ENCODE data around the gene NME5. TPM values are rescaled to one million over a fixed set of nuclear protein-coding genes. Genes with fewer than 3 reads are reported as not detected.

Gene NME5
- total and polyA plus RNA-seq, 9 of the 15 experiments (the other 6 are each of a cell fraction or from before 2014, with no cell fraction given): not detected

DNA sequence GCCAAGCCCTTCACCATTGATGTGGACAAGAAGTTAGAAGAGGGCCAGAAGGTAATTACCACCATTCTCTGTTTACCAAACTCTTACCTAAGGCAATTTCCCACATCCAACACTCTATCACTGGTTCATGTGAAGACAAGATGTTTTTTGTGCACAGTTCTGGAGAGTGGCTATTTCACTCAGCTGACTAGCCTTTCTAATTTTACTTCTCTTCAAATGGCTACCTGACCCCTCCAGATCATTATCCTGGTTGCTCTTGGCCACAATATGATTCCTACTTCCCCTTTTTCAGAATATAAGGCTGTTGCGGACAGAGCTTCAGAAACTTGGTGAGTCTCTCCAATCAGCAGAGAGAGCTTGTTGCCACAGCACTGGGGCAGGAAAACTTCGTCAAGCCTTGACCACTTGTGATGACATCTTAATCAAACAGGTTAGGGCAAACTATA, 46.8 kb upstream of the NME5 start (continued):
- TF ChIP-seq, protein P1, sequence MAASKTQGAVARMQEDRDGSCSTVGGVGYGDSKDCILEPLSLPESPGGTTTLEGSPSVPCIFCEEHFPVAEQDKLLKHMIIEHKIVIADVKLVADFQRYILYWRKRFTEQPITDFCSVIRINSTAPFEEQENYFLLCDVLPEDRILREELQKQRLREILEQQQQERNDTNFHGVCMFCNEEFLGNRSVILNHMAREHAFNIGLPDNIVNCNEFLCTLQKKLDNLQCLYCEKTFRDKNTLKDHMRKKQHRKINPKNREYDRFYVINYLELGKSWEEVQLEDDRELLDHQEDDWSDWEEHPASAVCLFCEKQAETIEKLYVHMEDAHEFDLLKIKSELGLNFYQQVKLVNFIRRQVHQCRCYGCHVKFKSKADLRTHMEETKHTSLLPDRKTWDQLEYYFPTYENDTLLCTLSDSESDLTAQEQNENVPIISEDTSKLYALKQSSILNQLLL (CRISPR knock-in tag; IDR thresholded peaks at IDR 0.05; ENCODE audit: borderline replicate concordance): no peak
- TF ChIP-seq ZNF766 (CRISPR knock-in tag; conservative IDR thresholded peaks at IDR 0.05) (peak; percentile 74), BCL6 (CRISPR knock-in tag; IDR thresholded peaks at IDR 0.05) (no peak), MEF2D (tag; conservative IDR thresholded peaks at IDR 0.05; ENCODE audit: low read depth) (no peak; the same call in 1 of the 2 replicates), MAFK (IDR thresholded peaks at IDR 0.05; ENCODE audit: low read length) (peak; percentile 14; the same call in 1 of the 2 replicates), OTX1 (CRISPR knock-in tag; IDR thresholded peaks at IDR 0.05) (0 out of 2 replicates have a peak, but pooled peaks have one; percentile 12), FOSL1 (tag; conservative IDR thresholded peaks at IDR 0.05) (0 out of 2 replicates have a peak, but pooled peaks have one; percentile 19), STAT5A (IDR thresholded peaks at IDR 0.05; ENCODE audit: borderline replicate concordance, low read length) (no peak), ZNF175 (CRISPR knock-in tag; IDR thresholded peaks at IDR 0.05; ENCODE audit: low read depth) (no peak), ZFX (CRISPR knock-in tag; IDR thresholded peaks at IDR 0.05) (no peak), PML (IDR thresholded peaks at IDR 0.05; ENCODE audit: low read length) (no peak), SMARCC2 (IDR thresholded peaks at IDR 0.05; ENCODE audit: low read depth) (no peak; the same call in 1 of the 2 replicates), JUND (IDR thresholded peaks at IDR 0.05; ENCODE audit: borderline replicate concordance, low read depth, low read length) (0 out of 2 replicates have a peak, but pooled peaks have one; percentile 13), JUND (tag; IDR thresholded peaks at IDR 0.05; ENCODE audit: borderline replicate concordance, low read depth, low read length) (0 out of 3 replicates have a peak, but pooled peaks have one; percentile 14), ZNF133 (CRISPR knock-in tag; IDR thresholded peaks at IDR 0.05) (no peak)
- TF ChIP-seq, protein P2, sequence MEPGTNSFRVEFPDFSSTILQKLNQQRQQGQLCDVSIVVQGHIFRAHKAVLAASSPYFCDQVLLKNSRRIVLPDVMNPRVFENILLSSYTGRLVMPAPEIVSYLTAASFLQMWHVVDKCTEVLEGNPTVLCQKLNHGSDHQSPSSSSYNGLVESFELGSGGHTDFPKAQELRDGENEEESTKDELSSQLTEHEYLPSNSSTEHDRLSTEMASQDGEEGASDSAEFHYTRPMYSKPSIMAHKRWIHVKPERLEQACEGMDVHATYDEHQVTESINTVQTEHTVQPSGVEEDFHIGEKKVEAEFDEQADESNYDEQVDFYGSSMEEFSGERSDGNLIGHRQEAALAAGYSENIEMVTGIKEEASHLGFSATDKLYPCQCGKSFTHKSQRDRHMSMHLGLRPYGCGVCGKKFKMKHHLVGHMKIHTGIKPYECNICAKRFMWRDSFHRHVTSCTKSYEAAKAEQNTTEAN (CRISPR knock-in tag; IDR thresholded peaks at IDR 0.05): no peak
- TF ChIP-seq, protein P3, sequence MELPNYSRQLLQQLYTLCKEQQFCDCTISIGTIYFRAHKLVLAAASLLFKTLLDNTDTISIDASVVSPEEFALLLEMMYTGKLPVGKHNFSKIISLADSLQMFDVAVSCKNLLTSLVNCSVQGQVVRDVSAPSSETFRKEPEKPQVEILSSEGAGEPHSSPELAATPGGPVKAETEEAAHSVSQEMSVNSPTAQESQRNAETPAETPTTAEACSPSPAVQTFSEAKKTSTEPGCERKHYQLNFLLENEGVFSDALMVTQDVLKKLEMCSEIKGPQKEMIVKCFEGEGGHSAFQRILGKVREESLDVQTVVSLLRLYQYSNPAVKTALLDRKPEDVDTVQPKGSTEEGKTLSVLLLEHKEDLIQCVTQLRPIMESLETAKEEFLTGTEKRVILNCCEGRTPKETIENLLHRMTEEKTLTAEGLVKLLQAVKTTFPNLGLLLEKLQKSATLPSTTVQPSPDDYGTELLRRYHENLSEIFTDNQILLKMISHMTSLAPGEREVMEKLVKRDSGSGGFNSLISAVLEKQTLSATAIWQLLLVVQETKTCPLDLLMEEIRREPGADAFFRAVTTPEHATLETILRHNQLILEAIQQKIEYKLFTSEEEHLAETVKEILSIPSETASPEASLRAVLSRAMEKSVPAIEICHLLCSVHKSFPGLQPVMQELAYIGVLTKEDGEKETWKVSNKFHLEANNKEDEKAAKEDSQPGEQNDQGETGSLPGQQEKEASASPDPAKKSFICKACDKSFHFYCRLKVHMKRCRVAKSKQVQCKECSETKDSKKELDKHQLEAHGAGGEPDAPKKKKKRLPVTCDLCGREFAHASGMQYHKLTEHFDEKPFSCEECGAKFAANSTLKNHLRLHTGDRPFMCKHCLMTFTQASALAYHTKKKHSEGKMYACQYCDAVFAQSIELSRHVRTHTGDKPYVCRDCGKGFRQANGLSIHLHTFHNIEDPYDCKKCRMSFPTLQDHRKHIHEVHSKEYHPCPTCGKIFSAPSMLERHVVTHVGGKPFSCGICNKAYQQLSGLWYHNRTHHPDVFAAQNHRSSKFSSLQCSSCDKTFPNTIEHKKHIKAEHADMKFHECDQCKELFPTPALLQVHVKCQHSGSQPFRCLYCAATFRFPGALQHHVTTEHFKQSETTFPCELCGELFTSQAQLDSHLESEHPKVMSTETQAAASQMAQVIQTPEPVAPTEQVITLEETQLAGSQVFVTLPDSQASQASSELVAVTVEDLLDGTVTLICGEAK (IDR thresholded peaks at IDR 0.05): no peak
- TF ChIP-seq, protein P3 (CRISPR knock-in tag; IDR thresholded peaks at IDR 0.05): no peak
